ENCODE results near the gene SKI. TPM values are rescaled to one million over a fixed set of nuclear protein-coding genes. Genes with fewer than 3 reads are reported as not detected.

SKI gene
- polyA plus RNA-seq, 3 donors: 0.20 to 6.6 (median 0.25) TPM

- H3K36me3 Mint-ChIP-seq: peaks cover 3 to 9% of the 10 kb centered on the region in 2 donors
- Histone ChIP-seq H3K27ac (ENCODE audit: low read depth in 1 of 2, low read length in 2 of 2) (no peak overlapping the region), H3K27me3 (ENCODE audit: control insufficient read depth in 2 of 2, insufficient read depth in 2 of 2, low read length in 2 of 2) (no peaks in the 10 kb centered on the region), H3K9ac (ENCODE audit: insufficient read depth, low read length, poor library complexity, severe bottlenecking) (no peak overlapping the region), H3K4me3 (replicated peaks in 1 of 3; ENCODE audit: low read depth in 2 of 3, low read length in 3 of 3) (peak overlapping the region in 1 of 3 experiments; percentile 92), H3K79me2 (ENCODE audit: insufficient read depth, low read length) (peaks cover 26% of the 10 kb centered on the region), H3K4me1 (ENCODE audit: control insufficient read depth in 1 of 2, insufficient read depth in 2 of 2, low read length in 2 of 2) (peaks cover 37 to 47% of the 10 kb centered on the region in 2 donors), H3K36me3 (replicated peaks in 1 of 2; ENCODE audit: control insufficient read depth in 1 of 2, insufficient read depth in 2 of 2, low read length in 2 of 2) (no peaks in the 10 kb centered on the region), H2AFZ (ENCODE audit: insufficient read depth, low read depth, low read length, poor library complexity, severe bottlenecking) (no peak overlapping the region), H4K20me1 (ENCODE audit: insufficient read depth, low read length) (no peaks in the 10 kb centered on the region), H3K9me3 (replicated peaks in 1 of 2; ENCODE audit: control insufficient read depth in 1 of 2, insufficient read depth in 1 of 2, low read length in 2 of 2) (no peaks in the 10 kb centered on the region), H3K4me2 (replicated peaks; ENCODE audit: extremely low read depth, low read length, poor library complexity, severe bottlenecking) (peak overlapping the region; percentile 100)
- peak overlapping the region; percentile 53 to 56 for H3K4me3 Mint-ChIP-seq
- intact Hi-C loops (cut with micrococcal nuclease): loop anchor here (2.0 to 10.0 kb wide), 4 partner anchors 61 to 351 kb away; no protein-coding TSS in a partner anchor
- H3K4me1 Mint-ChIP-seq: peaks cover 20% of the 10 kb centered on the region
- TF ChIP-seq, protein P1, sequence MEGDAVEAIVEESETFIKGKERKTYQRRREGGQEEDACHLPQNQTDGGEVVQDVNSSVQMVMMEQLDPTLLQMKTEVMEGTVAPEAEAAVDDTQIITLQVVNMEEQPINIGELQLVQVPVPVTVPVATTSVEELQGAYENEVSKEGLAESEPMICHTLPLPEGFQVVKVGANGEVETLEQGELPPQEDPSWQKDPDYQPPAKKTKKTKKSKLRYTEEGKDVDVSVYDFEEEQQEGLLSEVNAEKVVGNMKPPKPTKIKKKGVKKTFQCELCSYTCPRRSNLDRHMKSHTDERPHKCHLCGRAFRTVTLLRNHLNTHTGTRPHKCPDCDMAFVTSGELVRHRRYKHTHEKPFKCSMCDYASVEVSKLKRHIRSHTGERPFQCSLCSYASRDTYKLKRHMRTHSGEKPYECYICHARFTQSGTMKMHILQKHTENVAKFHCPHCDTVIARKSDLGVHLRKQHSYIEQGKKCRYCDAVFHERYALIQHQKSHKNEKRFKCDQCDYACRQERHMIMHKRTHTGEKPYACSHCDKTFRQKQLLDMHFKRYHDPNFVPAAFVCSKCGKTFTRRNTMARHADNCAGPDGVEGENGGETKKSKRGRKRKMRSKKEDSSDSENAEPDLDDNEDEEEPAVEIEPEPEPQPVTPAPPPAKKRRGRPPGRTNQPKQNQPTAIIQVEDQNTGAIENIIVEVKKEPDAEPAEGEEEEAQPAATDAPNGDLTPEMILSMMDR (IDR thresholded peaks at IDR 0.05): no peak
- peaks cover 0 to 2% (median 0%) of the 10 kb centered on the region in 3 donors for H3K27me3 Mint-ChIP-seq (ENCODE audit: low read depth in 3 of 3)
- no peaks in the 10 kb centered on the region for H3K9me3 Mint-ChIP-seq
- WGBS (ENCODE audit: insufficient coverage): 85% methylated on average over 41 of the region's 44 CpGs
- peak overlapping the region in 2 of 7 donors; percentile 45 to 50 for H3K27ac Mint-ChIP-seq
- no peak for DNase-seq
These were observed 34.4 kb upstream of the SKI start for GRCh38 chr1:2193514-2194281.

DNA sequence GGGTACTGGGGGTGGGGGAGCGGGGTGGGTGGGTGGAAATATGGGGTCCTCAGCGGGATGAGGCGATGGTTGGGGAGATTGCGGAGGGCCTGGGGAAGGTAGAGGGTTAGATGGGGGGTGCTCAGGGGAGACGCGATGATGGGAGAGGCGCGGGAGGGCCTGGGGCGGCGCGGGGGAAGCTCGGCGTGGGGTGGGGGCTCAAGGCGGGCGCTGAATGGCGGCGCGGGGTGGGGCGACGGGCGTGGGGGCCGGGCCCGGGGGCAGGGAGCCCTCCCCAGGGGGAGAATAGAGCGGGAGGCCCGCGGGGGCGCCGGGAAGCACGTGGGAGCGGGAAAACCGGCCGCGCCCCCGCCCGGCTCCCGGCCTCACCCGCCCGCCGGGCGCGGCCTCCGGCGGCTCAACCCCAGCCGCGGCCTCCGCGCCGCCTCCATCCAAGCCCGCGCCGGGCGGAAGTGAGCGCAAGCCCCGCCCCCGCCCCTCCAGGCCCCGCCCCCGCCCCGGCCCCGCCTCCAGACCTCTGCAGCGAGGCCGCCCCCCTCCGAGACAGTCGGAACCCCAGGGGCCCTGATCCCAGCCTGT is 33.7 kb upstream of the SKI start, which contains the start of gene FAAP20:
TSS of gene FAAP20 (minus strand) at position 454 of the 579 bp plus-strand sequence. CDS start at position 431, 23 bp downstream.
- Histone ChIP-seq H3K9me3 (replicated peaks in 1 of 2; ENCODE audit: control insufficient read depth in 1 of 2, insufficient read depth in 1 of 2, low read length in 2 of 2) (no peaks in the 10 kb centered on the region), H3K4me1 (ENCODE audit: control insufficient read depth in 1 of 2, insufficient read depth in 2 of 2, low read length in 2 of 2) (peaks cover 37 to 47% of the 10 kb centered on the region in 2 donors), H3K4me2 (replicated peaks; ENCODE audit: extremely low read depth, low read length, poor library complexity, severe bottlenecking) (peak within 1 kb of the TSS; percentile 100), H4K20me1 (ENCODE audit: insufficient read depth, low read length) (no peaks in the 10 kb centered on the region), H3K9ac (ENCODE audit: insufficient read depth, low read length, poor library complexity, severe bottlenecking) (peak within 1 kb of the TSS; percentile 76), H3K27me3 (ENCODE audit: control insufficient read depth in 2 of 2, insufficient read depth in 2 of 2, low read length in 2 of 2) (no peaks in the 10 kb centered on the region), H2AFZ (ENCODE audit: insufficient read depth, low read depth, low read length, poor library complexity, severe bottlenecking) (peak within 1 kb of the TSS; percentile 96), H3K79me2 (ENCODE audit: insufficient read depth, low read length) (peaks cover 26% of the 10 kb centered on the region), H3K4me3 (replicated peaks in 1 of 3; ENCODE audit: low read depth in 2 of 3, low read length in 3 of 3) (peak within 1 kb of the TSS; percentile 54 to 92 (median 61)), H3K36me3 (replicated peaks in 1 of 2; ENCODE audit: control insufficient read depth in 1 of 2, insufficient read depth in 2 of 2, low read length in 2 of 2) (no peaks in the 10 kb centered on the region), H3K27ac (ENCODE audit: low read depth in 1 of 2, low read length in 2 of 2) (peak within 1 kb of the TSS; percentile 69 to 89)
- Mint-ChIP-seq H3K4me3 (peak within 1 kb of the TSS; percentile 78 to 84), H3K27ac (peak within 1 kb of the TSS; percentile 76 to 95 (median 90)), H3K9me3 (no peaks in the 10 kb centered on the region), H3K4me1 (peaks cover 24% of the 10 kb centered on the region), H3K36me3 (peaks cover 3 to 9% of the 10 kb centered on the region in 2 donors), H3K27me3 (ENCODE audit: low read depth in 3 of 3) (peaks cover 0 to 2% (median 1%) of the 10 kb centered on the region in 3 donors)
- DNase-seq: peak in 2 of 3 donors; percentile 44 to 63
- TF ChIP-seq, protein P1 (IDR thresholded peaks at IDR 0.05): no peak
- intact Hi-C loops (cut with micrococcal nuclease): loop anchor here (2.0 to 10.0 kb wide), 4 partner anchors 62 to 350 kb away; no protein-coding TSS in a partner anchor
- under 1% methylated on average over 51 of the region's 63 CpGs for WGBS (ENCODE audit: insufficient coverage)

Data from CD14-positive monocyte (primary cell).